Endodermal cell (in vitro differentiated cells): ENCODE results near the gene SYN1. TPM values are rescaled to one million over a fixed set of nuclear protein-coding genes. Genes with fewer than 3 reads are reported as not detected.

Experiments
- DNase-seq: peaks from one replicate; pipeline ENCODE4 v3.0.0-alpha.2; 2017
- H3K27ac ChIP-seq: 2 replicates; pipeline ENCODE4 v1.5.1; 2013; ENCODE audit warnings: mild to moderate bottlenecking, low read depth, low read length, moderate library complexity
- H3K27me3 ChIP-seq: 2 replicates; pipeline ENCODE4 v1.6.1; 2013; ENCODE audit warnings: mild to moderate bottlenecking, low read length, moderate library complexity; ENCODE audit not compliant: insufficient read depth, control insufficient read depth, poor library complexity, severe bottlenecking
- H3K36me3 ChIP-seq: 2 replicates; pipeline ENCODE4 v1.7.0; 2013; ENCODE audit warnings: mild to moderate bottlenecking, low read length, moderate library complexity; ENCODE audit not compliant: control insufficient read depth, insufficient read depth
- H3K4me1 ChIP-seq: one replicate; pipeline ENCODE4 v1.7.0; 2013; ENCODE audit warnings: low read length; ENCODE audit not compliant: control insufficient read depth, insufficient read depth
- H3K4me3 ChIP-seq: 2 replicates; pipeline ENCODE4 v1.5.1; 2013; ENCODE audit warnings: mild to moderate bottlenecking, low read length, moderate library complexity
- H3K9ac ChIP-seq: 2 replicates; pipeline ENCODE4 v1.6.1; 2013; ENCODE audit warnings: mild to moderate bottlenecking, low read length, moderate library complexity; ENCODE audit not compliant: poor library complexity, severe bottlenecking; ENCODE audit errors: extremely low read depth
- H3K9me3 ChIP-seq: 2 replicates; pipeline ENCODE4 v1.6.1; 2013; ENCODE audit warnings: mild to moderate bottlenecking, low read length, moderate library complexity; ENCODE audit not compliant: control insufficient read depth
- H3K27ac Mint-ChIP-seq: 2 replicates; pipeline ENCODE4 v1.8.0; 2020; ENCODE audit warnings: mixed read lengths
- H3K27me3 Mint-ChIP-seq: 2 replicates; pipeline ENCODE4 v1.8.0; 2021; ENCODE audit warnings: mild to moderate bottlenecking, mixed read lengths; ENCODE audit not compliant: insufficient read depth
- H3K36me3 Mint-ChIP-seq: 2 replicates; pipeline ENCODE4 v1.8.0; 2020; ENCODE audit warnings: low read depth, mixed read lengths
- H3K4me1 Mint-ChIP-seq: 2 replicates; pipeline ENCODE4 v1.8.0; 2020; ENCODE audit warnings: mixed read lengths
- H3K4me3 Mint-ChIP-seq: 2 replicates; pipeline ENCODE4 v1.8.0; 2020; ENCODE audit warnings: mild to moderate bottlenecking, moderate library complexity, mixed read lengths
- H3K9me3 Mint-ChIP-seq: 2 replicates; pipeline ENCODE4 v1.8.0; 2020; ENCODE audit warnings: mild to moderate bottlenecking, mixed read lengths
- CTCF ChIP-seq: fragments of 200-600 bp; sonication (generic); conservative IDR thresholded peaks from 2 replicates; pipeline ENCODE4 v1.5.0; 2021; ENCODE audit warnings: antibody characterized with exemption, mild to moderate bottlenecking
- WGBS, 2 experiments: methylation state at CpG; one replicate each; pipeline versions ENCODE4 v1.1.5 to v1.1.7; 2013; ENCODE audit warnings: missing lambda C conversion rate in 2 of 2, mixed read lengths in 1 of 2; ENCODE audit not compliant: insufficient coverage in 1 of 2, insufficient read length in 1 of 2; 5-methylcytosine and 5-hydroxymethylcytosine counted together
- total RNA-seq, 2 donors: library from RNA; stranded (reverse); fragmentation: NEBNext Ultra II Directional in 1 of 2; extraction: Animal tissue kit (Norgen Biotek cat#: 25700) in 1 of 2; gene quantifications; 2 replicates in 1 of 2; 3 replicates in 1 of 2; pipeline ENCODE4 v1.2.1, GENCODE V29; 2021

SYN1 gene
- total RNA-seq, 2 donors from 2014 or later, result 4.9 to 5.3 TPM

GRCh38 chrX:47587091-47587891 lies 32.4 kb downstream of the SYN1 start:
- no peaks in the 10 kb centered on the region for H3K36me3 Mint-ChIP-seq
- 86% methylated on average over 4 of the region's 4 CpGs; no CpG with 5 or more reads in 1 of the 2 experiments for WGBS, 2 experiments

GRCh38 chrX:47586043-47586787 lies 33.4 kb downstream of the SYN1 start:
- no peak overlapping the region for H3K4me3 Mint-ChIP-seq
- Histone ChIP-seq H3K9me3 (no peaks in the 10 kb centered on the region), H3K36me3 (no peaks in the 10 kb centered on the region), H3K4me3 (no peak overlapping the region), H3K9ac (no peak overlapping the region), H3K27me3 (no peaks in the 10 kb centered on the region), H3K27ac (no peak overlapping the region), H3K4me1 (no peaks in the 10 kb centered on the region)
- DNase-seq, result no peak
- peaks cover 9% of the 10 kb centered on the region for H3K4me1 Mint-ChIP-seq
- H3K9me3 Mint-ChIP-seq, result peaks cover 62% of the 10 kb centered on the region
- H3K36me3 Mint-ChIP-seq, result no peaks in the 10 kb centered on the region
- 94 to 96% methylated on average over 4 to 11 of the region's 11 CpGs for WGBS, 2 experiments
- no peak for TF ChIP-seq CTCF
- no peaks in the 10 kb centered on the region for H3K27me3 Mint-ChIP-seq
- peak overlapping the region; percentile 8 for H3K27ac Mint-ChIP-seq

More at GRCh38 chrX:47587091-47587891, 32.4 kb downstream of the SYN1 start:
- Mint-ChIP-seq H3K27ac (no peak overlapping the region), H3K4me1 (peaks cover 6% of the 10 kb centered on the region), H3K4me3 (no peak overlapping the region), H3K9me3 (peaks cover 57% of the 10 kb centered on the region), H3K27me3 (no peaks in the 10 kb centered on the region)
- no peak overlapping the region for H3K4me3 ChIP-seq
- H3K27ac ChIP-seq, result no peak overlapping the region
- no peaks in the 10 kb centered on the region for H3K27me3 ChIP-seq
- H3K4me1 ChIP-seq, result no peaks in the 10 kb centered on the region
- no peak overlapping the region for H3K9ac ChIP-seq
- no peaks in the 10 kb centered on the region for H3K36me3 ChIP-seq
- TF ChIP-seq CTCF, result no peak
- no peak for DNase-seq
- H3K9me3 ChIP-seq, result no peaks in the 10 kb centered on the region

- Histone ChIP-seq H3K27me3 (no peaks in the 10 kb centered on the region), H3K36me3 (no peaks in the 10 kb centered on the region), H3K9me3 (no peaks in the 10 kb centered on the region), H3K4me3 (no peak overlapping the region), H3K27ac (no peak overlapping the region), H3K4me1 (no peaks in the 10 kb centered on the region), H3K9ac (no peak overlapping the region)
- Mint-ChIP-seq H3K27me3 (no peaks in the 10 kb centered on the region), H3K36me3 (no peaks in the 10 kb centered on the region), H3K4me1 (peaks cover 9% of the 10 kb centered on the region), H3K4me3 (no peak overlapping the region), H3K27ac (no peak overlapping the region), H3K9me3 (peaks cover 65% of the 10 kb centered on the region)
- no peak for DNase-seq
- 95 to 100% methylated on average over 1 to 16 of the region's 16 CpGs for WGBS, 2 experiments
- TF ChIP-seq CTCF, result no peak
These were observed 34.4 kb downstream of the SYN1 start for GRCh38 chrX:47585273-47585672.
